ENCODE data around the gene CLK1.
"Not testable (repeated sequence)": the region's sequence is repeated elsewhere in the genome, so short reads cannot be mapped to it uniquely, and the experiment has no call there.

CLK1 gene

GRCh38 chr2:200851398-200852248 is 12.8 kb downstream of the CLK1 start:
- FAIRE-seq, result no peak

GRCh38 chr2:200850512-200851256 is 13.8 kb downstream of the CLK1 start:
- FAIRE-seq, result no peak

- no peak for FAIRE-seq
Observed at GRCh38 chr2:200847939-200848338, 16.5 kb downstream of the CLK1 start.

- no peak for FAIRE-seq
Observed at GRCh38 chr2:200847269-200847668, 17.2 kb downstream of the CLK1 start.

- FAIRE-seq, result no peak
Observed at GRCh38 chr2:200845669-200846325, 18.7 kb downstream of the CLK1 start.

GRCh38 chr2:200845194-200845593 is 19.3 kb downstream of the CLK1 start:
- FAIRE-seq, result no peak

GRCh38 chr2:200843993-200844948 is 20.2 kb downstream of the CLK1 start:
- FAIRE-seq, result no peak

- FAIRE-seq, result no peak
Observed at GRCh38 chr2:200839513-200839912, 24.9 kb downstream of the CLK1 start.

GRCh38 chr2:200834701-200835100 is 29.8 kb downstream of the CLK1 start:
- FAIRE-seq, result no peak

GRCh38 chr2:200829258-200829655 is 35.2 kb downstream of the CLK1 start:
- FAIRE-seq, result no peak

- no peak for FAIRE-seq
Observed at GRCh38 chr2:200828572-200829257, 35.7 kb downstream of the CLK1 start.

GRCh38 chr2:200828104-200828503 is 36.4 kb downstream of the CLK1 start:
- FAIRE-seq, result no peak

GRCh38 chr2:200821686-200822245 is 42.7 kb downstream of the CLK1 start:
- no peak for FAIRE-seq

- no peak for FAIRE-seq
Observed at GRCh38 chr2:200820573-200821234, 43.8 kb downstream of the CLK1 start.

GRCh38 chr2:200818732-200819131 is 45.7 kb downstream of the CLK1 start:
- FAIRE-seq, result not testable (repeated sequence)

- no peak for FAIRE-seq
Observed at GRCh38 chr2:200814917-200815316, 49.5 kb downstream of the CLK1 start.

GRCh38 chr2:200814276-200814815 is 50.1 kb downstream of the CLK1 start:
- FAIRE-seq, result no peak

GRCh38 chr2:200812122-200813022 is 52.1 kb downstream of the CLK1 start:
- FAIRE-seq, result no peak

Data from colon (tissue), 2 donors.